SU-DHL-6 (cell line): ENCODE measurements around the gene PSKH1.

Source experiments
- CTCF ChIP-seq: fragments of 200-600 bp; sonication (generic); IDR thresholded peaks from one replicate; pipeline ENCODE4 v1.5.1; 2017; ENCODE audit warnings: antibody characterized with exemption, mild to moderate bottlenecking, low read length, moderate library complexity; ENCODE audit not compliant: insufficient read depth, poor library complexity, severe bottlenecking
- EZH2phosphoT487 ChIP-seq: fragments of 200-600 bp; sonication (generic), shearing (Covaris generic); conservative IDR thresholded peaks from 2 replicates; pipeline ENCODE4 v1.6.1; 2018; ENCODE audit warnings: mild to moderate bottlenecking, antibody characterized with exemption, low read length, moderate library complexity, mixed read lengths

- TF ChIP-seq CTCF (no peak), EZH2phosphoT487 (no peak)
Observed at GRCh38 chr16:67909056-67909742, 16.1 kb downstream of the PSKH1 start.
